ENCODE measurements around the gene UBA3. TPM values are rescaled to one million over a fixed set of nuclear protein-coding genes. Genes with fewer than 3 reads are reported as not detected.

Gene UBA3
- total RNA-seq, 1 donor from 2014 or later = 144 TPM

DNA sequence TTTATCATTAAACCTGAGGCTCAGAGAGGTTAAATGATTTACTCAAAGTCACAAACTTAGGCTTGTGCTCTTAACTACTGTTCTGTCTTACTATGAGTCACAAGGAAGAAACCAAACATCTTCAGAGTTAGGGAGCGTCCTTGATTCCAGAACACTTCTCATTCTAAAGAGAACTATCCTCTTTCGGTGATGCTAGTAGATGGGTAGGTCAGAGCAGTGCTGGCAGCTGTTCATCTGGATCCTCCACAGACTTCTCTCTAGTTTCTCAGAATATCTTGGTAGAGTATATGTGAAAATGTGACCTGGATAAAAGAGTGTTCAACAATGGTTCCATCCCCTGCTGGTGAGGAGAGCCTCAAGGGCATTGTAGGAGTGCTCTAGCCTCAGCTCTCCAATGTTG is 7.9 kb upstream of the UBA3 start:
- Mint-ChIP-seq H3K4me1 (peaks cover 48% of the 10 kb centered on the region), H3K36me3 (peaks cover 2% of the 10 kb centered on the region), H3K27ac (no peak overlapping the region), H3K4me3 (no peak overlapping the region), H3K27me3 (ENCODE audit: insufficient read depth, low read depth) (peaks cover 2% of the 10 kb centered on the region), H3K9me3 (no peaks in the 10 kb centered on the region)
- no peak overlapping the region for H3K4me3 ChIP-seq
- no peaks in the 10 kb centered on the region for H4K20me1 ChIP-seq (ENCODE audit: low read depth)
- TF ChIP-seq EZH2 (IDR thresholded peaks at IDR 0.05) = no peak
- H3K36me3 ChIP-seq = no peaks in the 10 kb centered on the region
- DNase-seq (ENCODE audit: low spot score) = no peak
- H3K27me3 ChIP-seq = no peaks in the 10 kb centered on the region
- H3K9ac ChIP-seq = no peak overlapping the region
- no peak overlapping the region for H2AFZ ChIP-seq (replicated peaks)
- H3K27ac ChIP-seq = no peak overlapping the region
- peaks cover 27% of the 10 kb centered on the region for H3K79me2 ChIP-seq (ENCODE audit: low read depth)
- peaks cover 6% of the 10 kb centered on the region for H3F3A ChIP-seq (ENCODE audit: low read depth)
- no peak overlapping the region for H3K4me2 ChIP-seq
- peaks cover 25% of the 10 kb centered on the region for H3K4me1 ChIP-seq
- H3K9me3 ChIP-seq (ENCODE audit: low read depth) = no peaks in the 10 kb centered on the region

DNA sequence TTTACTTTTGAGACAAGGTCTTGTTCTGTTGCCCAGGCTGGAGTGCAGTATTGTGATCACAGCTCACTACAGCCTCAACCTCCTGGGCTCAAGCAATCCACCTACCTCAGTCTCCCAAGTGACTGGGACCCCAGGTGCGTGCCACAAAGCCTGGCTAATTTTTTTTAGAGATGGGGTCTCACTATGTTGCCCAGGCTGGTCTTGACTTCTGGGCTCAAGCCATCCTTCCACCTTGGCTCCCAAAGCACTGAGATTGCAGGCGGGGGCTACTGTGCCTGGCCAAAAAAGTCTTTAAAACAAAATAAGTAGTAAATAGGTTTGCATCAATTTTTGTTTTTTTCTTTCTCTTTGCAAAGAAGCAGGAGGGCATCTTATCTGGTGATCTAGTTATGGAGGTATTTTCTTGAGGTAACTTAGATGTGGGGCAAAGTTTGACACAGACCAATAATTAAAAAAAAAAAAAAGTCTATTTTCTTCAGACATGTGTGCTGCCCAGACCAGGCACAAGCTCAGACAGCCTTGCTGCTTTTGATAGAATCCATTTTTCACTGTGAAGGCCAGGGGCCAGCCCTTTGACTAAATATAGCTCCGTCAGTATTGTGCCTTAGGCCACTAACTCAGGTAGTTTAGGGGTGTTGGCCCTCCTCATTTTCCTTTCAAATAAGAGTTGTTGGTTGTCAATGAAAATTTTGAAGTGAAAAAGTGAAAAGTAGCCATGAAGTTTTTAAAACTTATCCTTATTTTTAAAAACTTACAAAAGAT is 7.0 kb upstream of the UBA3 start:
- Histone ChIP-seq H3F3A (ENCODE audit: low read depth) (peaks cover 6% of the 10 kb centered on the region), H3K9ac (no peak overlapping the region), H3K27ac (no peak overlapping the region), H3K36me3 (no peaks in the 10 kb centered on the region), H3K4me3 (no peak overlapping the region), H3K79me2 (ENCODE audit: low read depth) (peaks cover 23% of the 10 kb centered on the region), H3K4me2 (no peak overlapping the region), H3K4me1 (peaks cover 22% of the 10 kb centered on the region), H3K27me3 (no peaks in the 10 kb centered on the region), H4K20me1 (ENCODE audit: low read depth) (no peaks in the 10 kb centered on the region), H2AFZ (replicated peaks) (no peak overlapping the region), H3K9me3 (ENCODE audit: low read depth) (no peaks in the 10 kb centered on the region)
- Mint-ChIP-seq H3K9me3 (no peaks in the 10 kb centered on the region), H3K4me1 (peaks cover 53% of the 10 kb centered on the region), H3K36me3 (peaks cover 2% of the 10 kb centered on the region), H3K27me3 (ENCODE audit: insufficient read depth, low read depth) (peaks cover 2% of the 10 kb centered on the region), H3K4me3 (no peak overlapping the region), H3K27ac (no peak overlapping the region)
- DNase-seq (ENCODE audit: low spot score) = no peak
- TF ChIP-seq EZH2phosphoT487 (IDR thresholded peaks at IDR 0.05) (no peak), EZH2 (IDR thresholded peaks at IDR 0.05) (no peak)
- TF ChIP-seq, protein P1, sequence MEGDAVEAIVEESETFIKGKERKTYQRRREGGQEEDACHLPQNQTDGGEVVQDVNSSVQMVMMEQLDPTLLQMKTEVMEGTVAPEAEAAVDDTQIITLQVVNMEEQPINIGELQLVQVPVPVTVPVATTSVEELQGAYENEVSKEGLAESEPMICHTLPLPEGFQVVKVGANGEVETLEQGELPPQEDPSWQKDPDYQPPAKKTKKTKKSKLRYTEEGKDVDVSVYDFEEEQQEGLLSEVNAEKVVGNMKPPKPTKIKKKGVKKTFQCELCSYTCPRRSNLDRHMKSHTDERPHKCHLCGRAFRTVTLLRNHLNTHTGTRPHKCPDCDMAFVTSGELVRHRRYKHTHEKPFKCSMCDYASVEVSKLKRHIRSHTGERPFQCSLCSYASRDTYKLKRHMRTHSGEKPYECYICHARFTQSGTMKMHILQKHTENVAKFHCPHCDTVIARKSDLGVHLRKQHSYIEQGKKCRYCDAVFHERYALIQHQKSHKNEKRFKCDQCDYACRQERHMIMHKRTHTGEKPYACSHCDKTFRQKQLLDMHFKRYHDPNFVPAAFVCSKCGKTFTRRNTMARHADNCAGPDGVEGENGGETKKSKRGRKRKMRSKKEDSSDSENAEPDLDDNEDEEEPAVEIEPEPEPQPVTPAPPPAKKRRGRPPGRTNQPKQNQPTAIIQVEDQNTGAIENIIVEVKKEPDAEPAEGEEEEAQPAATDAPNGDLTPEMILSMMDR (IDR thresholded peaks at IDR 0.05) = no peak

DNA sequence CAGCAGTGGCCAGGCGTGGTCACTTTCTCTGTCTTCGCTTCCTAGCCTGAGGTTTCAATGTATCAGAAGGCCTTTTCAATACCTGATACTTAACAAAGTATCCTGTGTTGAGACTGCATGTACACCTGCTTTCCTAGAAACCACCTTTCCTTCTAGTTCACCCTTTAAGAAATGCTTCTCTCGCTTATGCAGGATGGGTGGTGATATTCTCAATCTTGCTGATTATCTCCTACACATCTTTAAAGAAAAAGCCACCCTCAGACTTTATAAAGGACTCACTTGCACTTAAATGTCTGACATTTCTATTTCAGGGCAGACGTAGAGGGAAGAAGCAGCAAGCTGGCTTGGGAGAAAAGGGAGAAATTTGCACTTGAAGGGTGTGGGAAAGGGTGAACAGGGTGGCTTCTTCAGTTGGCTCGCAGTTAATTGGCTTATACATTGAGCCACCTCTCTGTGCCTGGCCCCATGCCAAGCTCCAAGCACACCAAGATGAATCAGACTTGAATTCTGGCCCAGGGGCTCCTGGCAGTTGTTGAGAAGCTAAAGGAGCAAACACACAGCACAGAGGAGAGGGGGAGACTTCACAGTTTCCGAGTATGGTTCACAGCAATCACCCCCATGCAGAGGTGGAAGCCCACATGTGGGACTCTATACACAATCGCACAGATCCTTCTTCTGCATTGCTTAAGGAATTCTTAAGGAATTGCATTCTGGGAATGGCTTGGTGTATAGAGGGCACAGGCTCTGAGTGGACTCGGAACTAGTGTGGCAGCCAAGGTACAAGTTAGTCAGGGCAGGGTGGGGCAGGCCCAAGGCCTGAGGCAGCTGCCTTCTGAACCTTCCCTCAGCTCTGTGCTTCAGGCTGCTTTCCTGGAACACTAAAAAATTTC is 5.9 kb upstream of the UBA3 start:
- H3K27me3 Mint-ChIP-seq (ENCODE audit: insufficient read depth, low read depth) = peaks cover 5% of the 10 kb centered on the region
- Histone ChIP-seq H3K4me3 (peak overlapping the region; percentile 84), H3K9ac (no peak overlapping the region), H3K27ac (no peak overlapping the region), H3K27me3 (no peaks in the 10 kb centered on the region), H3K4me2 (peak overlapping the region; percentile 84), H2AFZ (replicated peaks) (no peak overlapping the region), H3K9me3 (ENCODE audit: low read depth) (no peaks in the 10 kb centered on the region), H3F3A (ENCODE audit: low read depth) (peaks cover 6% of the 10 kb centered on the region), H3K79me2 (ENCODE audit: low read depth) (peaks cover 23% of the 10 kb centered on the region), H4K20me1 (ENCODE audit: low read depth) (no peaks in the 10 kb centered on the region), H3K36me3 (no peaks in the 10 kb centered on the region), H3K4me1 (peaks cover 15% of the 10 kb centered on the region)
- H3K27ac Mint-ChIP-seq = no peak overlapping the region
- H3K9me3 Mint-ChIP-seq = no peaks in the 10 kb centered on the region
- H3K36me3 Mint-ChIP-seq = peaks cover 2% of the 10 kb centered on the region
- peak overlapping the region; percentile 94 for H3K4me3 Mint-ChIP-seq
- TF ChIP-seq, protein P1 (IDR thresholded peaks at IDR 0.05) = no peak
- TF ChIP-seq EZH2 (IDR thresholded peaks at IDR 0.05) = no peak
- no peak for TF ChIP-seq EZH2phosphoT487 (IDR thresholded peaks at IDR 0.05)
- peaks cover 57% of the 10 kb centered on the region for H3K4me1 Mint-ChIP-seq
- DNase-seq (ENCODE audit: low spot score) = peak; percentile 13

Measured in neural progenitor cell (in vitro differentiated cells).